Transverse colon (tissue), 4 donors: ENCODE data around the gene HNRNPU. TPM values are rescaled to one million over a fixed set of nuclear protein-coding genes. Genes with fewer than 3 reads are reported as not detected.
"Not testable (repeated sequence)": the region's sequence is repeated elsewhere in the genome, so short reads cannot be mapped to it uniquely, and the experiment has no call there.

ENCODE experiments used
- DNase-seq: peaks from one replicate; pipeline ENCODE4 v3.0.0-alpha.2; 2019
- H3K27ac ChIP-seq, 4 donors: fragments of 200-600 bp; sonication (generic); 2 replicates each; pipeline ENCODE4 v1.5.1; 2016 to 2018; ENCODE audit warnings: inconsistent platforms in 4 of 4
- H3K27me3 ChIP-seq: fragments of 200-600 bp; sonication (generic); 2 replicates; pipeline ENCODE4 v1.5.1; 2017; ENCODE audit warnings: inconsistent platforms
- H3K36me3 ChIP-seq, 4 donors: fragments of 200-600 bp; sonication (generic); 2 replicates each; pipeline ENCODE4 v1.5.1; 2017 to 2019; ENCODE audit warnings: inconsistent platforms in 4 of 4
- H3K4me1 ChIP-seq, 4 donors: fragments of 200-600 bp; sonication (generic); 2 replicates each; pipeline ENCODE4 v1.5.1; 2017 to 2020; ENCODE audit warnings: inconsistent platforms in 4 of 4
- H3K4me3 ChIP-seq, 4 donors: fragments of 200-600 bp; sonication (generic); 1 replicate in 1 of 4; 2 replicates in 3 of 4; pipeline versions ENCODE4 v1.5.1 to v1.6.1; 2017 to 2019; ENCODE audit warnings: inconsistent platforms in 4 of 4
- H3K9me3 ChIP-seq, 2 donors: fragments of 200-600 bp; sonication (generic); 2 replicates each; pipeline ENCODE4 v1.5.1; 2017 to 2019; ENCODE audit warnings: inconsistent platforms in 2 of 2
- EP300 ChIP-seq: sonication (generic); formaldehyde crosslinking; IDR thresholded peaks from one replicate; pipeline ENCODE4 v1.6.1; 2017; ENCODE audit warnings: antibody characterized with exemption, low read depth
- POLR2A ChIP-seq: fragments of 450-650 bp; IDR thresholded peaks from one replicate; pipeline ENCODE4 v1.6.1; 2016; ENCODE audit warnings: antibody characterized with exemption, mild to moderate bottlenecking, moderate library complexity
- POLR2AphosphoS5 ChIP-seq, 3 donors: sonication (generic); formaldehyde crosslinking; IDR thresholded peaks; one replicate each; pipeline ENCODE4 v1.6.1; 2016; ENCODE audit warnings: antibody characterized with exemption in 3 of 3
- WGBS, 2 donors: methylation state at CpG; one replicate each; pipeline ENCODE4 v1.1.5; 2018; ENCODE audit warnings: low coverage in 1 of 2; 5-methylcytosine and 5-hydroxymethylcytosine counted together
- in situ Hi-C, 4 donors: fragments of 200-750 bp; cut with MboI; loops; one replicate each; pipeline versions ENCODE4 v1.15.0 to v1.15.1; 2017; ENCODE audit warnings: low sequenced_read_pairs in 3 of 4, low pct_ligation_motif_present in 1 of 4, low pct_unique_long_range_greater_than_20kb in 1 of 4
- intact Hi-C: fragments of 100-400 bp; cut with DNase I; formaldehyde crosslinking; loops from one replicate; pipeline ENCODE4 v1.15.1; 2023; ENCODE audit warnings: low total_unique reads
- total RNA-seq, 4 donors: library from RNA; depleted of rRNA; stranded (reverse); fragments of >200 nt; gene quantifications; one replicate each; pipeline ENCODE4 v1.1.0, GENCODE V29; 2016
- TF ChIP-seq, protein P1 (sequence below), 5 experiments: fragments of 200-600 bp in 3 of 5; fragments of 450-650 bp in 2 of 5; sonication (generic) in 3 of 5; IDR thresholded peaks; 1 replicate in 2 of 5; 2 replicates in 3 of 5; pipeline ENCODE4 v1.5.1; 2016 to 2017; ENCODE audit warnings: antibody characterized with exemption in 5 of 5, inconsistent platforms in 3 of 5, mild to moderate bottlenecking in 2 of 5, moderate library complexity in 1 of 5

The HNRNPU gene
- total RNA-seq, 4 donors from 2014 or later: 223 to 364 (median 237) TPM

DNA sequence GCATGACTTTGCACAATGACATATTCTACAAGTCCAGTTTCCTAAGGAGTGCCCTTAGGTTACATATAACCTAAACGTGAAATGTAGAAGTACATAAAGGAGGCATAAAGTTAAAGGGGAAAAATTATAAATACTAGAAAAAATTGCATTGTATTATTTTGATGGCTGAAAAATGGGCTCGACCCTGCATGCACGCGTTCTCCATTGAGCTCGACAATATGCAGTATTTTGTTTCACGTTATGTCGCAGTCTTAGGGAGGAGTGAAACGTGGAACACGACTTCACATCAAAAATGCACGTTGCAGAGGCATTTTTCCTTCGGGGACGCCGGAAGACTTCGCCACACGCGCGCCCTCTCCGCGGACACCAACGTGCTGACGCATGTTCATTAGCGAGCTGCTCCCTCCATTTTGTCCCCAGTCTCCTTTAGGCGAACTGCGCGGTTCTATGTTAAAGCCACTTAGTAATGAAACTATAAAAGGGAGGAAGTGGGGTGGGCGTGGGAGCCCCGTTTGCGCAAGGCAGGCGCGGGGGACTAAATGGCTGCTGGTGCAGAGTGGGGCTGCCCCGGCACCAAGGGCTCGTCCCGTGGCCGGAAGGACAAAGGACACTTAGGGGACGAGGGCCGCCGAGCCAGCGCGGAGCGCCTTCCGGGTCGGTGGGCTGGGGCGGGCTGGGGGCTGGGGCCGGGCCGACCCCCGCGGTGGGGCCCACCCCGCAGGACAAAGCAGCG, 29.6 kb downstream of the HNRNPU start:
- in situ Hi-C loops (loop anchor here in 1 of 4 donors (10.0 kb wide), 1 partner anchor 140 kb away; no protein-coding TSS in a partner anchor), intact Hi-C loops (loop anchor here (2.0 kb wide), 1 partner anchor 28 kb away; no protein-coding TSS in a partner anchor)
- Histone ChIP-seq H3K27ac (peak overlapping the region; percentile 98 to 100 (median 99)), H3K36me3 (peaks cover 0 to 5% (median 0%) of the 10 kb centered on the region in 4 donors), H3K4me3 (peak overlapping the region; percentile 40 to 68 (median 62)), H3K9me3 (no peaks in the 10 kb centered on the region), H3K4me1 (peaks cover 15 to 39% (median 23%) of the 10 kb centered on the region in 4 donors), H3K27me3 (no peaks in the 10 kb centered on the region)
- TF ChIP-seq POLR2A (peak; percentile 75), EP300 (no peak), POLR2AphosphoS5 (IDR thresholded peaks at IDR 0.05) (peak; percentile 72 to 77 (median 75))
- TF ChIP-seq, protein P1, sequence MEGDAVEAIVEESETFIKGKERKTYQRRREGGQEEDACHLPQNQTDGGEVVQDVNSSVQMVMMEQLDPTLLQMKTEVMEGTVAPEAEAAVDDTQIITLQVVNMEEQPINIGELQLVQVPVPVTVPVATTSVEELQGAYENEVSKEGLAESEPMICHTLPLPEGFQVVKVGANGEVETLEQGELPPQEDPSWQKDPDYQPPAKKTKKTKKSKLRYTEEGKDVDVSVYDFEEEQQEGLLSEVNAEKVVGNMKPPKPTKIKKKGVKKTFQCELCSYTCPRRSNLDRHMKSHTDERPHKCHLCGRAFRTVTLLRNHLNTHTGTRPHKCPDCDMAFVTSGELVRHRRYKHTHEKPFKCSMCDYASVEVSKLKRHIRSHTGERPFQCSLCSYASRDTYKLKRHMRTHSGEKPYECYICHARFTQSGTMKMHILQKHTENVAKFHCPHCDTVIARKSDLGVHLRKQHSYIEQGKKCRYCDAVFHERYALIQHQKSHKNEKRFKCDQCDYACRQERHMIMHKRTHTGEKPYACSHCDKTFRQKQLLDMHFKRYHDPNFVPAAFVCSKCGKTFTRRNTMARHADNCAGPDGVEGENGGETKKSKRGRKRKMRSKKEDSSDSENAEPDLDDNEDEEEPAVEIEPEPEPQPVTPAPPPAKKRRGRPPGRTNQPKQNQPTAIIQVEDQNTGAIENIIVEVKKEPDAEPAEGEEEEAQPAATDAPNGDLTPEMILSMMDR (IDR thresholded peaks at IDR 0.05): no peak
- peak; percentile 88 for DNase-seq
- 0% methylated on average over 4 to 44 of the region's 49 CpGs for WGBS, 2 donors

DNA sequence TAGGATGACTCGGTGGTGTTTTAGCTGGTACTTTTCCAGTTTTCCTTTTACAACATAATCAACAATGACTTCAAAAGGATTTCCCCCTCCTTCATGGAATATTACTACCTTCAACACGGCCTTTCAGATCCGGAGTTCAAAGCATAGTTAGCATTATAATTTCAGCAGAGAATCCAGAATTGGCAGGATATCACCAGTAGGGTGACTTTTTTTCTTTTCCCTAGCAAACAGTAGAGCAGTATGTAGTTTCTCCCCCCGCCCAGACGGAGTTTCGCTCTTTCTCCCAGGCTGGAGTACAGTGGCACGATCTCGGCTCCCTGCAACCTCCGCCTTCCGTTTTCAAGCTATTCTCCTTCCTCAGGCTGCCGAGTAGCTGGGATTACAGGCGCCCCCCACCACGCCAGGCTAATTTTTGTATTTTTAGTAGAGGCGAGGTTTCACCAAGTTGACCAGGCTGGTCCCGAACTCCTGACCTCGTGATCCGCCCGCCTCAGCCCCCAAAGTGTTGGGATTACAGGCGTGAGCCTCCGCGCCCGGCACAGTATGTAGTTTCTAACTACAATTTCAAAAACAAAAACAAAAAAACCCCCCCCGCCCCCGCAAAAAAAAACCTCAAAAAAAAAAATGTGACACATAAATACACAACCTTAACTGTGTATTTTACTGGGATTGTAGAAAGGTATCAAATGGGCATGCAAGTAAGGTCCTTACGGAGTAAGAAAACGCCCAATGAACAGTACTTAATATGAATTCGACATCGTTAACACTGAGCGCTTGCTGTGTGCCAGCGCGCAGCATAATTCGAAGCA, 30.4 kb downstream of the HNRNPU start:
- H3K27me3 ChIP-seq: no peaks in the 10 kb centered on the region
- in situ Hi-C loops (loop anchor here in 1 of 4 donors (10.0 kb wide), 1 partner anchor 141 kb away; no protein-coding TSS in a partner anchor), intact Hi-C loops (loop anchor here (2.0 kb wide), 1 partner anchor 29 kb away; no protein-coding TSS in a partner anchor)
- no peak for TF ChIP-seq EP300
- TF ChIP-seq, protein P1 (IDR thresholded peaks at IDR 0.05): peak in 4 of 5 experiments; percentile 14 to 70 (median 48)
- peak in 2 of 3 donors; percentile 1 to 66 for TF ChIP-seq POLR2AphosphoS5 (IDR thresholded peaks at IDR 0.05)
- peaks cover 15 to 36% (median 19%) of the 10 kb centered on the region in 4 donors for H3K4me1 ChIP-seq
- peak overlapping the region; percentile 98 to 100 (median 99) for H3K27ac ChIP-seq
- peak overlapping the region; percentile 40 to 68 (median 62) for H3K4me3 ChIP-seq
- no peaks in the 10 kb centered on the region for H3K9me3 ChIP-seq
- H3K36me3 ChIP-seq: peaks cover 0 to 5% (median 0%) of the 10 kb centered on the region in 4 donors
- DNase-seq: peak; percentile 65
- 1 to 13% methylated on average over 17 to 32 of the region's 32 CpGs for WGBS, 2 donors

DNA sequence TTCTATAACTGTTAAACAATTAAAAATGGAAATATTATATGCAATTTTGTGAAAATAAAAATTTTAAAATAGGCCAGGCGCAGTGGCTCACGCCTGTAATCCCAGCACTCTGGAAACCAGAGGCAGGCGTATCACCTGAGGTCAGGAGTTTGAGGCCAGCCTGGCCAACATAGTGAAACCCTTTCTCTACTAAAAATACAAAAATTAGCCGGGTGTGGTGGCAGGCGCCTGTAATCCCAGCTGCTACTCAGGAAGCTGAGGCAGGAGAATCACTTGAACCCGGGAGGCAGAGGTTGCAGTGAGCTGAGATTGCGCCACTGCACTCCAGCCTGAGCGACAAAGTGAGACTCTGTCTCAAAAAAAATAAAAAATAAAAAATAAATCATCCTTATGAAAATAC, 31.1 kb downstream of the HNRNPU start:
- H3K36me3 ChIP-seq, intact Hi-C loops, H3K27me3 ChIP-seq, H3K9me3 ChIP-seq, DNase-seq: not testable (repeated sequence)
- in situ Hi-C loops: loop anchor here in 1 of 4 donors (10.0 kb wide), 1 partner anchor 142 kb away; no protein-coding TSS in a partner anchor
- 30 to 40% methylated on average over 6 to 8 of the region's 8 CpGs for WGBS, 2 donors
- peak overlapping the region in 3 of 4 donors; percentile 62 to 68 (median 63) for H3K4me3 ChIP-seq
- H3K27ac ChIP-seq: peak overlapping the region; percentile 98 to 100 (median 99)
- peaks cover 14 to 29% (median 19%) of the 10 kb centered on the region in 4 donors for H3K4me1 ChIP-seq

DNA sequence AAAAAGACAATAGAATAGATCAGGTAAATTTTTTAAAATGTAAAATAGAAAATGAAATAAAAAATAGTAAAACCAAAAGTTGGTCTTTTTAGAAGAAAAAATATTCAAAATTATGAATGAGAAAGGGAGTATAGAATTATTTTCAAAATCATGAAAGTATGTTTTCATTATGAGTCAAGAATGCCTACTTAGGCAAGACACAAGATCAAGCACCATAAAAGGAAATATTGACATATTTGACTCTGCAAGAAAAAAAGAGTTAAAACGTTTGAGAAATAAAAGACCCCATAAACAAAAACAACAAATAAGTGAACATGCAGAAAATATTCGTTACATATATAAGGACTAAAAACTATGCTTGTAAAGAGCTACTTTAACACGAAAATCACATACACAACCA, 33.7 kb downstream of the HNRNPU start:
- peaks cover 0 to 7% (median 6%) of the 10 kb centered on the region in 4 donors for H3K4me1 ChIP-seq
- TF ChIP-seq, protein P1 (IDR thresholded peaks at IDR 0.05): no peak
- in situ Hi-C loops (loop anchor here in 1 of 4 donors (10.0 kb wide), 1 partner anchor 144 kb away; no protein-coding TSS in a partner anchor), intact Hi-C loops (no loop called here)
- WGBS, 2 donors: 69 to 70% methylated on average over 3 of the region's 3 CpGs
- no peak overlapping the region for H3K4me3 ChIP-seq
- H3K36me3 ChIP-seq: no peaks in the 10 kb centered on the region
- DNase-seq: no peak
- H3K9me3 ChIP-seq: no peaks in the 10 kb centered on the region
- H3K27me3 ChIP-seq: no peaks in the 10 kb centered on the region
- no peak overlapping the region for H3K27ac ChIP-seq
